ACHN (cell line): Measurements from ENCODE around the gene ZNF587B.
"Not testable (repeated sequence)": the region's sequence is repeated elsewhere in the genome, so short reads cannot be mapped to it uniquely, and the experiment has no call there.

Experiments used
- DNase-seq: peaks from one replicate; pipeline ENCODE4 v3.0.0-alpha.2; 2015
- in situ Hi-C: cut with HindIII; loops from 2 replicates; pipeline ENCODE4 v1.10.0; 2017; ENCODE audit warnings: low sequenced_read_pairs, low pct_ligation_motif_present, low pct_unique_long_range_greater_than_20kb

ZNF587B gene

DNA sequence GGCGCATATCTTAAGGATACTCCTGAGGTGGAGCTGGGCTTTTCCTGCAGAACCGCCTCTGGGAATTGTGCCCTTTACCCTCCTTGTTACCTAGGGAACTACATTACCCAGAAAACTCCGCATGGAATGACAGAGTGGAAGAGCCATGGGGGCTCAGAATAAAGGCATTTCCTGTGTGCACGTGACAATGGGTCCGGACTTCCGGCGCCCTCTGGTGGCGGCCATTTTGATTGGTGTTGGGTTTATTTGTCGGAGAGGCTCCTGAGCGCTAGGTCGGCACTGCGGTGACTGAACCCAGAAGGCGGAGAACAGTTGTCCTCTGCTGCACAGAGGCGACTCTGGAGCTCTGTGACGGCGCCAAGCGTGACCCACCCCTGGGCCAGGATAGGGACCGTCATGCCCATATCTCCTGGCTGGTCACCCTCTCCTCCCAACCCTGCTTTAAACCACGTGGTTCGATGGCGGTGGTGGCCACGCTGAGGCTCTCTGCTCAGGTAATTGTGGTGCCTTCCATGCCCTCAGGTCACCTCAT lies at the start of gene ZNF587B:
ZNF587B (plus strand) TSS at position 229 of the 532 bp plus-strand sequence; CDS start at position 459, 230 bp downstream.
- DNase-seq = peak; percentile 5
- in situ Hi-C loops = no loop called here

DNA sequence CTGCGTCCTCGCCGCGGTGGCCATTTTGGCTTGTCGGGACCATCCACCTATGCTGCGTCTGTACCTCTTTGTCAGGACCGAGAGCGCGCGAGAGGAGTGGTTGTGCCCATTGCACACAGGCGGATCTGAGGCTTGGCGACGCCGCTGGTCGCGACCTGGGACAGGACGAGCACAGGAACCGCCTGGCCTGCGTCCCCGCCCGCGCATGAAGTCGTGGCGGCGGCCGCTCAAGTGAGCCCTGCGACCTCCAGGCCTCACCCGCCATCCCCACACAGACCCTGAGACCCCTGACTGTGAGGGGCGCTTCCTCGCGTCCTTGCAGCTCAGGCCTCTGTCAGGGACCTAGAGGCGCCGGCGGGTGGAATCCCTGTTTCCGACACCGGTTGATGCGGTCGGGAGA lies 43.8 kb upstream of the ZNF587B start:
- DNase-seq = no peak
- in situ Hi-C loops = no loop called here

DNA sequence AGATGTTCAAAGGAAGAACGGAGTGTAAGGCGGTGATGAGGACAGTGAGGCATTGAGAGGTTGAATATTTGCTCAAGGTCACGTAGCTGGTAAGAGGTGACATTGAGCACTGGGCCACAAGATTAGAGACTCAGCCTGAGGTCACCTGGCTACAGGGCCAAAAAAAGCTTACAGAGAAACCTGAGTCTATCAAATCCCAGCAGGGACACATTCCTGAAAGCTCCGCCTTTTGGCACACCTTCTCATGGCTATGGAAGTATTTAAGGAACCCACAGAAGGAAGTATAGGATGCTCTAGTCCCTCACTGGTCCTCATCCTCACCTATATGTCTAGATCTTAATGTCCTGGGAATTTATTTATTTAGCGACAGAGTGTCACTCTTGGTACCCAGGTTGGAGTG lies 43.2 kb upstream of the ZNF587B start:
- in situ Hi-C loops = no loop called here
- DNase-seq = no peak

DNA sequence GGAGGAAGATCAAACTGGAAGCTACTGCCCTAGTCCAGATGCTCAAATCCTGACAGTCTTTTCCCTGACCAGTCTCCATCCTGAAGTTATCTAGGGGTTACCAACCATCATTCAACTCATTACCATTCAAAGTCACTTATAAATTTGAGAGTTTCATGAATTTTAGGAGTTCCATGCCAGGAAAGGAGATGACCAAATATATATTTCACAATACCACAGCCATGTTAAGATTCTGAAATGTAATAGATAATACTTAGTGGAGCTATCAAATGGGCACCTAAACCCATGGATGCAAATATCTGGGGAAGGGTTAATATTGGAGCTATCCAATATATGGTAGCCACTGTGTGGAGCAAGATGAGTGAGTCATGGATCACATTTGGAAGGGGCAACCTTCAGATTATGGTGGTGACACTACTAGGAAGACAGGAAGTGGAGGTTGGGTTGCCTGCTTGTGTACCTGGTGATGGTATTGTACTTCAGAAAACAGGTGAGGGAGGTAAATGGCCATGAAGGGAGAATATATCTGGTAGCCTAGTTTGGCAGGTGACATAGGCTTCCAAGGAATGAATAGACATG lies 41.9 kb upstream of the ZNF587B start:
- DNase-seq = no peak
- in situ Hi-C loops = no loop called here

DNA sequence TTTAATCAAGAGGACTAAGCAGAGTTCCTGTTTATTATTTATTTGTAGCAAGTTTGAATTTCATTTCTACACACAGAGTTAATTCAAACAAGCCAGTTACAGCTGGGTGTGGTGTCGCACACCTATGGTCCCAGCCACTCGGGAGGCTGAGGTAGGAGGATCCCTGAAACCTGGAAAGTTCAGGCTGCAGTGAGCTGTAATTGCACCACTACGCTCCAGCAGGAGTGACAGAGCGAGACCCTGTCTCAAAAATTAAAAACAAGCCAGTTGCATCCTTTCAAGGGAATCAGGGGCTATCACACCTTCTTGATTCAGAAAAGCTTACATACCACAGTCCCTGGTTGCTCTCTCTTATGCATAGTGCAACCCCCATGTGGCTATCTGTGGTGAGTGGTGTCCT lies 40.8 kb upstream of the ZNF587B start:
- in situ Hi-C loops = no loop called here
- no peak for DNase-seq

DNA sequence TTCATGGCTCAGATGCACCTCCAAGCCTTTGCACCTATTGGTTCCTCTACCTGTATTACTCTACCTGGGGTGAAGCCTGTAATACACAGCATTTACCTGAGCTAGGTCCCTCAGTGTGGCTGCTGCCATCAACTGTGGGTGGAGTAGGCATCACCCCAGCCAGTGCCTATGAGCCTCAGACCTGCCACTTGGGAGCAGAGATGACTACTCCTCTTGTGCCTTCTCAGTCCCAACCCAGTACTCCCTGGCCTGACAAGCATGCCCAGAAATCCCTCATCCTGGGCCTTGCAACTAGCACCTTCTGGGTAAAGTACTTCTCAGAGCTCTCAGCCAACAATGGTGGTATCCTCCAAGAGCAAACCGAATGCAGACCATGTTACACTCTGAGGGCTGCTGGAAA lies 33.5 kb upstream of the ZNF587B start:
- in situ Hi-C loops, DNase-seq: not testable (repeated sequence)

DNA sequence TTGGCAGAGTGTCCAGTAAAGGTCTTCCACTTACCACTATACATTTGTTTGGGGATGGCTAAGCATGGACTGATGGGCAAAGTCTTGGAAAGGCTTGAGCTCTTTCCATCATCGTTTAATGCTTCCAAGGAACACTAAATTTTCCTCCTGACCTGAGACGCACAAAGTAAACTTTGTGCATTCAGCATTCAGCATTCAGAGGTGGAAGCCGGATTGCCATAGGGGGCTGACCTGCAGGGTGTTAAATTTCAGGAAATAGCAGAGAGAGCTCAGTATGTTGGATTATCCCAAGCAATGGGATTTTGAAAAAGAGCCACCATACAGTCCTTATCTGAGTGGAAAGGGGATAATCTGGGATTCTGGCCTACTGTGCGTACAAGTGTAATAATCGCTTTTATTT lies 29.4 kb upstream of the ZNF587B start:
- in situ Hi-C loops = no loop called here
- no peak for DNase-seq

DNA sequence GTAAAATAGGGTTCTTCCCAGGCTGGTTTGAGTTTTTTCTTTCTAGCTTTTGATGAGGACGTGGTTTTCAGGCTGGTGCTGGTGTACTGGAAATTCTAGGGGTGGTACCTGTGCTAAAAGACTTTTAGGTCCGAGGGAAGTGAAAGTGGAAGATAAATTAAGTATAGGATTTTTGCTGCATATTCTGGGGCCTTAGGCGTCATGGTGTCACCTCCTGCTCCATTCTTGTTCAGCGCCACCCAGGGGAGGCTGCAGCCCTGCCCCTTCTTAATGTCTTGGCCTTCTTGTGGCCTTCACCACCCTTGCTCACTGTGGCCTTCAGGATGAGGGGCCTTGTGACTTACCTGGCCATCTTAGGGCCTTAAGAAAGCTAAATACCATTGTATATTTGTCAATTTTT lies 27.8 kb upstream of the ZNF587B start:
- no peak for DNase-seq
- in situ Hi-C loops = no loop called here

DNA sequence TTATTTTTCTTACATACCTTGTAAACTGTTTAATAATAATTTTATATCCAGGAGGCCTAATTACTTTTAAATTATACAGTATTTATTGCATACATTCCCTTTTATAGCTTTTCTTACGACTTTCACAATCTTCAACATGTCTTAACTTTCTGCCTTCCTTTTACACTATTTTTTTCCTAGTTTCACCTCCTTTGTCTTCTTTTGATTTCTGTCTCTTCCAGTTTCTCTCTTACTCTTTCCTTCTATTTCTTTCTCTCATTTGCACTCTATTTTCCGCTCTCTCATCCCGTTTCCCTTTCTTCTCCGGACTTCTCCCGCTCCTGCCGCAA lies 26.9 kb upstream of the ZNF587B start:
- DNase-seq = peak; percentile 45
- in situ Hi-C loops = no loop called here

DNA sequence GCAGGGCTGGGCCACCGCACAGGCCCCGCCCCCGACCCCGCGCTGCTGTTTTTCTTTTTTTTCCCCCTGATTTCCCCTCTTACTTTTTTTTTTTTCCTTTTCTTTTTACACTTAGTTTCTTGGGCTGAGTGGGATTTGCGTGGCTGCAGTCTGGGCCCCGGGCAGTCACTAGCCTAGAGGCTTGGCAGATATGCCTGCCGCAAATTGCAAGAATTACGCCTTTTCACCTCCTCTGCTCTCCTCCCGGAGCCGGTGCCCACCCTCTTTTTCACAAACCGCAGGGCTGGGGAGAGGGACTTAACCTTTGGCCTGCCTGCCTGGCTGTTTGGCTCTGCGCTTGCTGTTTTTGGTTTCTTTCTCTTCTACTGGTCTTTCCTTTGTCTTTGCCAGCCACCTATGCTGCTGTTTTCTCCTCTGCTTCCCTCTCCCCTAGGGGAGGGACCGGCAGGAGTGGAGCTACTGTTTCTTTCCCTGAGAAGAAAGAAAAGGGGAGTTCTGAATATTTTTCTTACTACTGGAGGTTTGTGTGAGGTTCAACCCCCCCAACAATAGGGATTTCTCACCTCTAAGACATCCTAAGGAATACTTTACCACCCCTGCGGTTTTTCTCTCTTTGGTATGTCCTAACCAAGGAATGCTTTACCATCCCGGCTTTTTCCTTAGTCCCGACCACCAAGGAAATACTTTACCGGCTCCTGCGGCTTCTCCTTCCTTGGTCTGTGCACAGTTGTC lies 26.3 kb upstream of the ZNF587B start:
- in situ Hi-C loops = no loop called here
- DNase-seq = peak; percentile 75

DNA sequence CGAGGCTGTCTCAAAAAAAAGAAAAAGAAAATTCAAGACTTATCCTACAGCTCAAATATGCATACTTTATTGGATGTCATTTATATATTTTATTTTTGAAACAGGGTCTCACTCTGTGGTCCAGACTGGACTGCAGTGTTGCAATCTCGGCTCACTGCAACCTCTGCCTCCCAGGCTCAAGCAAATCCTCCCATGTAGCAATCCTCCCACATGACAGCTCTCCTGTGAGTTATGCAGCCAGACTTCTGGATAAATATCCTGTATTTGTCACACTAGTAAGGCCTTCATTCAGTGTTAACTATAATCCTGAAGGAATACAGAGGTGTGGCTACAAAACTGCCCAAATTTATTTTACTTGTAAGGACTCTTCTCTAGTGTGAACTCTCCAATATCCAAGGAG lies 22.6 kb upstream of the ZNF587B start:
- in situ Hi-C loops = no loop called here

DNA sequence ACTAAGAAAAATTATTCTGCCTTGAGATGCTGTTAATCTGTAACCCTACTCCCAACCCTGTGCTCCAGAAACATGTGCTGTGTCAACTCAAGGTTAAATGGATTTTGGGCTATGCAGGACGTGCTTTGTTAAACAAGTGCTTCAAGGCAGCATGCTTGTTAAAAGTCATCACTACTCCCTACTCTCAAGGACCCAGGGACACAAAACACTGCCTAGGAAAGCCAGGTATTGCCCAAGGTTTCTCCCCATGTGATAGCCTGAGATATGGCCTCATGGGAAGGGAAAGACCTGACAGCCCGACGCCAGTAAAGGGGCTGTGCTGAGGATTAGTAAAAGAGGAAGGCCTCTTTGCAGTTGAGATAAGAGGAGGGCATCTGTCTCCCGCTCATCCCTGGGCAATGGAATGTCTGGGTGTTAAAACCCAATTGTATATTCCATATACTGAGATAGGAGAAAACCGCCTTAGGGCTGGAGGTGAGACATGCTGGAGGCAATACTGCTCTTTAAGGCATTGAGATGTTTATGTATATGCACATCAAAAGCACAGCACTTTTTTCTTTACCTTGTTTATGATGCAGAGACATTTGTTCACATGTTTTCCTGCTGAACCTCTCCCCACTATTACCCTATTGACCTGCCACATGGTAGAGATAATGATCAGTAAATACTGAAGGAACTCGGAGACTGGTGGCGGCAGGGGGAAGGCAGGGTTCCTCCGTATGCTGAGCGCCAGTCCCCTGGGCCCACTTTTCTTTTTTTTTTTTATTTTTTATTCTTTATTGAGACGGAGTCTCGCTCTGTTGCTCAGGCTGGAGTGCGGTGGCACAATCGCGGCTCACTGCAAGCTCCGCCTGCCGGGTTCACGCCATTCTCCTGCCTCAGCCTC lies 19.4 kb upstream of the ZNF587B start:
- DNase-seq = not testable (repeated sequence)

More for the DNA sequence above, 22.6 kb upstream of the ZNF587B start:
- DNase-seq = no peak

DNA sequence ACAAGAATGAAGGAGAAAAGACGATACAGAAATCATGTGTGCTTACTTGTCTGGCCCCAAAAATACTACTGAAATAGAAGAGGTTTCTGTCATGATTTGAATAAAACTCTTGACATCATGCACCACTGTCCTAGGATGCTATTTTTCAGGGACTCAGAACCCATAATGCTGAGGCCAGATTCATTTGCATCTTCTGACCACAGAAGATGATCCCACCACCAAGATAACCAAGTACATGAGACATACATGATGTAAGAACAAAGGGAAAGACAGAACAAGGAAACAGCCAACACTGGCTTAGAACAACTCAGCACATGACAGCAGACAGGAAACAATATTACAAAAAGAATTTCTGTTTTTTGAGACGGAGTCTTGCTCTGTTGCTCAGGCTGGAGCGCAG lies 17.9 kb upstream of the ZNF587B start:
- in situ Hi-C loops = no loop called here
- no peak for DNase-seq

More for the DNA sequence above, 19.4 kb upstream of the ZNF587B start:
- in situ Hi-C loops = not testable (repeated sequence)

DNA sequence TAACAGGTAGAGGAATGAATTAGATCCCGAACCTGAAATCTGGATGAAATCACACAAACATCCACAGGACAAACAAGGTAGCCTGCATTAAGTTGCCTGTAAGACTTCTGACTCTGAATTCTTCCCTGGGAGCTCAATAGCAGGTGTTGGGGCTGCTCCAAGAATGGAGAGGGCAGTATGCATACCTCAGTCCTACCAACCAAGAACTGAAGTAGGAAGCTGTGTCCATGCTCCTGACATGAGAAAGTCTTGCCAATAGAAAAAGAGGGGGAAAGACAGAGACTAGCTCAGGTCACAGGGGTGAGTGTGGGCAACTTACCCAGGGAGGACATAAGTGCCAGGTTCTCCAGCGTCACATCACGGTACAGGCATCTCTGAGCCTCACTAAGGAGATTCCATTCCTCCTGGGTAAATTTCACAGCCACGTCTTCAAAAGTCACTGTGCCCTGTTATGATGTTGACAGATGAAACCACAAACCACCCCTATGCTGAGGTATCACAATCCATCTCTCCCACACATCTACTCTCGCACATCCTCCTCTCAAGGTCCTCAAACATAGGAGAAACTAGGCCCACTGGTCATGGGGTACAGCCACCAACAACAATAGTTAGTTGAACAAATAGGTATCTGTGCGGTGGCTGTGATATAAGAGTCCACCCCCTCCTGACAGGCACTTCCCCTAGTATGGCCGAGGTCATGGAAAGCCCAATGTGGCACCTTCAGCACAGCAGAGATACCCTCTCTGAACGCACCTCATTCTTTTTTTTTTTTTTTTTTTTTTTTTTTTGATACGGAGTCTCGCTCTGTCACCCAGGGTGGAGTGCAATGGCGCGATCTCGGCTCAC lies 16.9 kb upstream of the ZNF587B start:
- DNase-seq, in situ Hi-C loops: not testable (repeated sequence)

DNA sequence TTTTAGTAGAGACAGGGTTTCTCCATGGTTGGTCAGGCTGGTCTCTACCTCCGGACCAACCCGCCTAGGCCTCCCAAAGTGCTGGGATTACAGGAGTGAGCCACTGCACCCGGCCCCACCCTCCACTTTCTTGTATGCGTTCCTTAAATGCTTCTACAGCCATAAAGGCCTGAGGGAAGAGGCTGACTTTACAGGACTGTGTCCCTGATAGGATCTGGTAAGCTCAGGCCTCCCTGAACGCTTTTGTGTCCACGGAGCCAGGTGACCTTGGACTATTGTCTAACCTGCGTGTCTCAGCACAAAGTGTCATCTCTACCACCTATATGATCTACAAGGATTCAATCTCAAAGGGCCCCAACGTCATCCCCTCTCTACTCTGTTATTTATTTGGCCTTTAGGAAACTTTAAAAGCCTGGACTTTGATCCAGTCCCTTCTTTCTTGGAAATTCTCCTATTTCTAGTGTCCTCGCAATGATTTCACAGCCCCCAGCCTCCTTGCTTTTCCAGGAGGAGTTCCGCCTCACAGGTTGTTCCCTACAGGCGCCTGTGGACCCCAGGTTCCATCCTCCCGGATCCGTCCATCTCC lies 16.1 kb upstream of the ZNF587B start:
- in situ Hi-C loops = no loop called here
- DNase-seq = no peak

DNA sequence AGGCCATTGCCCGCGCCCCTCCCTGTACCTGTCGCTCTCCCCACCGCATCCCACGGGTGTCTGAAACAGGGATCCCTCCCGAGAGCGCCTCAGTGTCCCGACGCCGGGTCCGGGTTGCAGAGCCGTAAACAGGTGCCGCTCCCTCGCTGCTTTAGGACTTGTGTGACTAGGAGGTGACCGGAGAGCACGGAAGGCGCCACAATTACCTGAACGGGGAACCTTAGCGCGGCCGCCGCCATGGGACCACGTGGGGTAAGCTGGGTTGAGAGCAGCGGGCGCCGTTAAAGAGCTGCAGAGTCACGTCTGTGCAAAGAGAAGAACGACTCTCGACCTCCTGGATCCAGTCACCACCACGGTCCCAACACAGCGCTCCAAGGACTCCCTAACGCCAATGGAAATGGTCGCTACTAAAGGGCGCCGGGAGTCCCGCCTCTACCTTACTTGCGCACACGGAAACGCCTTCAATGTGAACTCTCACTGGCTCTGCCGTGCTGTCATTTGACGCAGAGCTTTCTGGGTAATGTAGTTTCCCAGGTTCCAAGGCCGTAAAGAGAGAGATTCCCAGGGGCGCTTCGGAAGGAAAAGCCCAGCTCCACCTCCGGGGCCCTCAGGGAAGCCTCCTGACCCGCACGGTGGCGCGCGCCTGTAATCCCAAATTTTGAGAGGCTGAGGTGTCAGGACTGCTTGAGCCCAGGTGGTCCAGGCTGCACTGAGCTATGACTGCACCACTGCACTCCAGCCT lies 15.4 kb upstream of the ZNF587B start, which contains the start of gene ZNF552:
ZNF552 (minus strand) TSS at position 409 of the 742 bp plus-strand sequence; CDS start at position 239, 170 bp downstream.
- peak; percentile 90 for DNase-seq
- in situ Hi-C loops = no loop called here
